CD4-positive, alpha-beta memory T cell (primary cell): Measurements from ENCODE around the gene CISD3. TPM values are rescaled to one million over a fixed set of nuclear protein-coding genes. Genes with fewer than 3 reads are reported as not detected.

ENCODE experiments used
- microRNA-seq: library from miRNA; unstranded; fragments of <30 nt; microRNA quantifications from one replicate; pipeline ENCODE4 v1.2.0, GENCODE V29; 2021; ENCODE audit warnings: borderline replicate concordance, borderline number of aligned reads, borderline microRNAs expressed, mixed read lengths
- polyA plus RNA-seq, 2 donors: library from polyadenylated mRNA; unstranded; fragments of 300-500 nt; fragmentation: Illumina TruSeq; gene quantifications; one replicate each; pipeline ENCODE4 v1.2.3, GENCODE V29; 2021
- total RNA-seq, 2 experiments: library from RNA; stranded (reverse); gene quantifications; one replicate each; pipeline ENCODE4 v1.2.3, GENCODE V29; 2021

Gene CISD3
- total and polyA plus RNA-seq, 4 experiments from 2014 or later, result 12.5 to 57.6 (median 34.4) TPM

Small RNAs within 50 kb of the gene (microRNA-seq; reads per million reads assigned to microRNA genes)
- not detected for gene MIR4726
- not detected for gene MIR4734

Other genes starting within 250 kb of the CISD3 start
- under 1 TPM; 0.28 to 0.79 TPM for gene SRCIN1, start 124.4 kb upstream of the CISD3 start, total RNA-seq
- not detected for gene SRCIN1, start 124.4 kb upstream of the CISD3 start, polyA plus RNA-seq
- under 1 TPM; 0.09 to 0.25 TPM for gene EPOP, start 55.4 kb upstream of the CISD3 start, total RNA-seq
- not detected for gene EPOP, start 55.4 kb upstream of the CISD3 start, polyA plus RNA-seq
- 100 to 1,000 TPM; 493 to 505 TPM for gene MLLT6, start 25.1 kb upstream of the CISD3 start, total RNA-seq
- 10 to 100 TPM in 1 of 2 donors, 1 to 10 TPM in 1; 3.0 to 14.1 TPM for gene MLLT6, start 25.1 kb upstream of the CISD3 start, polyA plus RNA-seq
- not detected for gene PCGF2, start 18.0 kb downstream of the CISD3 start, total RNA-seq
- gene PCGF2, start 18.0 kb downstream of the CISD3 start, polyA plus RNA-seq, result not detected
- 10 to 100 TPM; 93.5 to 99.0 TPM for gene PSMB3, start 22.4 kb downstream of the CISD3 start, total RNA-seq
- 100 to 1,000 TPM; 391 to 517 TPM for gene PSMB3, start 22.4 kb downstream of the CISD3 start, polyA plus RNA-seq
- gene PIP4K2B, start 69.2 kb downstream of the CISD3 start, total RNA-seq, result 10 to 100 TPM; 55.9 to 66.3 TPM
- gene PIP4K2B, start 69.2 kb downstream of the CISD3 start, polyA plus RNA-seq, result 10 to 100 TPM; 10.2 to 16.6 TPM
- 10 to 100 TPM; 44.4 to 46.8 TPM for gene CWC25, start 95.0 kb downstream of the CISD3 start, total RNA-seq
- 1 to 10 TPM; 4.3 to 9.6 TPM for gene CWC25, start 95.0 kb downstream of the CISD3 start, polyA plus RNA-seq
- 1,000 to 10,000 TPM; 1,511 to 1,572 TPM for gene RPL23, start 123.4 kb downstream of the CISD3 start, total RNA-seq
- gene RPL23, start 123.4 kb downstream of the CISD3 start, polyA plus RNA-seq, result 1,000 to 10,000 TPM in 1 of 2 donors, 100 to 1,000 TPM in 1; 728 to 1,314 TPM
- 100 to 1,000 TPM; 120 to 122 TPM for gene LASP1, start 139.7 kb downstream of the CISD3 start, total RNA-seq
- 10 to 100 TPM; 32.1 to 65.3 TPM for gene LASP1, start 139.7 kb downstream of the CISD3 start, polyA plus RNA-seq
- gene FBXO47, start 237.1 kb downstream of the CISD3 start, total RNA-seq, result not detected
- not detected for gene FBXO47, start 237.1 kb downstream of the CISD3 start, polyA plus RNA-seq